8988T (cell line): ENCODE measurements around the gene RETREG3.
A peak's percentile ranks its signal among the peaks of the same experiment; 100 is the strongest.
"Not testable (repeated sequence)": the region's sequence is repeated elsewhere in the genome, so short reads cannot be mapped to it uniquely, and the experiment has no call there.

ENCODE experiments used
- DNase-seq: peaks from one replicate; pipeline ENCODE4 v3.0.0; 2011

The RETREG3 gene

DNA sequence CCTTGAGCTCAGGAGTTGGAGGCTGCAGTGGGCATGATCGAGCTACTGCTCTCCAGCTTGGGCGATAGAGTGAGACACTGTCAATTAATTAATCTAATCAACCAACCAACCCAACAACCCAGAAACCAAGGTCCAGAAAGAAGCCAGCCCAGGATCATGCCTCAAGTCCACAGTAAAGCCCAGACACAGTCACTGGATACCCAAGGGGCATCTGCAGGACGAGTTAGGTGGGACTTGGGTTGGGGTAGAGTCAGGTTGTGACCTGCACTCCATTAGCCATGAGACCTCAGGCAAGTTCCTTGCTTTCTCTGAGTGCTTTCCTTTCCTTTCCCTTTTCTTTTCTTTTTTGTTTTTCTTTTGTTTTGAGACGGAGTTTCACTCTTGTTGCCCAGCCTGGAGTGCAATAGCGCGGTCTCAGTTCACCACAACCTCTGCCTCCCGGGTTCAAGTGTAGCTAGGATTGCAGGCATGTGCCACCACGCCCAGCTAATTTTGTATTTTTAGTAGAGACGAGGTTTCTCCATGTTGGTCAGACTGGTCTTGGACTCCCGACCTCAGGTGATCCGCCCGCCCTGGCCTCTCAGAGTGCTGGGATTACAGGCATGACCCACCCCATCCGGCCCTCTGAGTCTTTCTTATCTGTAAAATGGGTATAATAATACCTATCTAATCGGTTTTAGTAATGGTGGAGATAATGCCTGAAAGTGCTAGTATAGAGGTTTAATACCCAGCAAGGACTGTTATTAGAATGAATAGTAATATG lies 60.0 kb downstream of the RETREG3 start:
- no peak for DNase-seq

- no peak for DNase-seq
Measured at GRCh38 chr17:42548070-42548837, 60.9 kb downstream of the RETREG3 start.

- no peak for DNase-seq
Measured at GRCh38 chr17:42547698-42548069, 61.5 kb downstream of the RETREG3 start.

GRCh38 chr17:42547001-42547461 lies 62.1 kb downstream of the RETREG3 start:
- no peak for DNase-seq

DNA sequence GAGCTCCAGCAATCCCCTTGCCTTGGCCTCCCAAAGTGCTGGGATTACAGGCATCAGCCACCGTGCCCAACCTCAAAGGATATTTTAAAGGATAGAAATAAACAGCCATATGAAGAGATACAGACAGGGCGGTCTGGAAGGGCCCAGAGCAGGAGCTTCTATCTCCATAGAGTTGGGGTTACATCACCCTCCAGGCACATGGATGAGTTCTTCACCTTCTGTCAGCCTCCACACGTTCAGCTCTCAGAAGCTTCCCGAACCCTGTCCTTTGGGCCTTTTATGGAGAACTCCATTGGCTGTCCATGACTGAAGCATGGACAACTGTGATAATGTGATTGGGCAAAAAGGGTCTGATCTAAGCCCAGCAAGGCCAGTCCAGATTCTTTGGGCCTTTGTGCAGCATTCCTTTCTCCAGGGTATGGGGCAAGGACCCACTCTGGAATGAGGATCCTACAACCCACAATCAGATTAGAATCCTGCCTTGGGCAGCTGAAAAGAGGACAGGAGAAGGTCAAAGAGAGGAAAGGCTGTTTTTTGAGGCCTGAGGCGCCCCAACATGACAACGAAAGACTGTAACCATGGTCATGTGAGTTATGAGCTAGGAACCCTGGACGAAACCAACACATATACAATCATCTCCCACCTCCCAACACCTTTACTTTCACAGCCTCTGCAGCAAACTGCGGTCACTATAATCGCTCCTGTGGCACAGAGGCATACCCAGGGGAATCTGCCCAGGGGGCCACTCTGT lies 63.2 kb downstream of the RETREG3 start:
- DNase-seq, result not testable (repeated sequence)

GRCh38 chr17:42544874-42545283 lies 64.3 kb downstream of the RETREG3 start:
- no peak for DNase-seq

GRCh38 chr17:42543190-42544079 lies 65.7 kb downstream of the RETREG3 start:
- DNase-seq, result no peak

- no peak for DNase-seq
Measured at GRCh38 chr17:42541041-42541833, 67.9 kb downstream of the RETREG3 start.

DNA sequence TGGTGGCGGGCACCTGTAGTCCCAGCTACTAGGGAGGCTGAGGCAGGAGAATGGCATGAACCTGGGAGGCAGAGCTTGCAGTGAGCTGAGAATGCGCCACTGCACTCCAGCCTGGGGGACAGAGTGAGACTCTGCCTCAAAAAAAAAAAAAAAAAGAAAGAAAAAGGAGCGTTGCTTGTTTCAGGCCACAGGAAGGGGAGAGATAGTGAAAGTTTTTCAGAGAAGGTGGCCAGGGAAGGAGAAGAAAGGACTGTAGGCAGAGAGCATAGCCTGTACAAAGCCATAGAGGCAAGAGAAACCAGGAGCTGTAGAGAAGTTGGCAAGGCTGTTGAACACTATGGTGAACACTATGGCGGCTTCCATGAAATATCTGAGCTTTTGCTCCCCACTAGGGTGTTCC lies 68.6 kb downstream of the RETREG3 start:
- not testable (repeated sequence) for DNase-seq

DNA sequence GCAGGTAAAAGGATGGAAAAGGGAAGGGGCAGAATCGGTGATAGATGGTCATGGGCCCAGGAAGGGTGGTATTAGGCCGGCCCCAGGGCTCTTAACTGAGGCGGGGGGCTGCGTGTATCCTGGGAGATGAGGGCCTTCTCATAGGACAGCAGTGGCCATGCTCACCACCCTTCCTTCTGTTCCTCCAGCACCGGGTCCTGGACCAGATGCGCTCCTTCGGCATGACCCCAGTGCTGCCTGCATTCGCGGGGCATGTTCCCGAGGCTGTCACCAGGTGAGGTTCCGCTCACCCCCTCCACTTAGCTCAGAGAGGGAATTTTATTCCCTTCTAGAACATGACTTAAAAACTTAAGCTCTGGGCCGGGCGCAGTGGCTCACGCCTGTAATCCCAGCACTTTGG lies 70.7 kb downstream of the RETREG3 start:
- DNase-seq, result no peak

DNA sequence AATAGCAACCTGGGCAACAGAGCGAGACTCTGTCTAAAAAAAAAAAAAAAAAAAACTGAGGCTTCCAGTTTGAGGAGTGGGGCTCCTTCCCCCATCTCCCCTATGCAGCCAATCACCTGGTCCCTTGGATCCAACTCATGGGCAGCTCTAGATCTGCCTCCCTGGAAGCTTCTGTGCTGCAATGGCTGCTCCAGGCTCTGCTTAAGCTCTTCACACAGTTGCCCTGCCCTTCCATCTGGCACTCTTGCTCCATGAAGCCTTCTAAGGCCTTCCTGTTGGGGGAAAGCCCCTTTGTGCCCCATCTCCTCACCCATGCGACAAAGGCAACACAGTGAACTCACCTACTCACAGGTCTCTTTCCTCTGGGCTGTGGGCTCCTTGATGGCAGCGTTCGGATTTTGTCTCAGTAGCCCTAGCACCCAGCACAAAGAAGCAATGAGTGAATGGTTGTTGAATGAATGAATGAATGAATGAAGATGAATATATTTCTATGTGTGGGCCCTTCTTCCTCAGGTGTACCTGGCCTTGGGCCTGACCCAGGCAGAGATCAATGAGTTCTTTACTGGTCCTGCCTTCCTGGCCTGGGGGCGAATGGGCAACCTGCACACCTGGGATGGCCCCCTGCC lies 71.2 kb downstream of the RETREG3 start:
- no peak for DNase-seq

GRCh38 chr17:42537156-42537805 lies 71.9 kb downstream of the RETREG3 start:
- no peak for DNase-seq

DNA sequence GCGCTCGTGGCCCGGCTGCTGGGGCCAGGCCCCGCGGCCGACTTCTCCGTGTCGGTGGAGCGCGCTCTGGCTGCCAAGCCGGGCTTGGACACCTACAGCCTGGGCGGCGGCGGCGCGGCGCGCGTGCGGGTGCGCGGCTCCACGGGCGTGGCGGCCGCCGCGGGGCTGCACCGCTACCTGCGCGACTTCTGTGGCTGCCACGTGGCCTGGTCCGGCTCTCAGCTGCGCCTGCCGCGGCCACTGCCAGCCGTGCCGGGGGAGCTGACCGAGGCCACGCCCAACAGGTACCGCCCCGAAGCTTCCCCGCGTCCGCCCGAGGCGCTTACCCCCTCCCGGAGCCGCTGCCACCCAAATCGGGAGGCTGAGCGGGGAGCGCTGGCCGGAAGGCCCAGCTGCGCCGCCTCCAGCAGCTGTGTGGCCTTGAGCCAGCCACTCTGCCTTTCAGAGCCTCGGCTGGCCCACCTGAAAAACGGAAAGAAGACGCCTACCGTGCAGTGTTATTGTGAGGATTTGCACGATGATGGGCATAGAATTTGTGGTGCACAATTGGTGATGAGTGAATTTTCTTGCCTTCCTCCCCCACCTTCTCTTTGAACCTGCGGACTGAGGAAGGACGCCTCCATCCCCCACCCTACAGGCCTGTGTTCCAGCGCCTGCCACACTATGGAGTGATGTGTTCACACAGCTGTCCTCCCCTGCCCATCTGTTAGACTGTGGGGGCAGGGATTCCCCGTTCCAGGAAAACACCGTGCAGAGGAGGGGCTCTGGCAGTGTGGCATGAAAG lies 72.6 kb downstream of the RETREG3 start:
- peak; percentile 90 for DNase-seq

GRCh38 chr17:42536048-42536371 lies 73.2 kb downstream of the RETREG3 start, which contains the start of gene NAGLU:
NAGLU (plus strand) TSS chr17:42536241; CDS start chr17:42536273, 32 bp downstream.
- DNase-seq, result peak; percentile 96

DNA sequence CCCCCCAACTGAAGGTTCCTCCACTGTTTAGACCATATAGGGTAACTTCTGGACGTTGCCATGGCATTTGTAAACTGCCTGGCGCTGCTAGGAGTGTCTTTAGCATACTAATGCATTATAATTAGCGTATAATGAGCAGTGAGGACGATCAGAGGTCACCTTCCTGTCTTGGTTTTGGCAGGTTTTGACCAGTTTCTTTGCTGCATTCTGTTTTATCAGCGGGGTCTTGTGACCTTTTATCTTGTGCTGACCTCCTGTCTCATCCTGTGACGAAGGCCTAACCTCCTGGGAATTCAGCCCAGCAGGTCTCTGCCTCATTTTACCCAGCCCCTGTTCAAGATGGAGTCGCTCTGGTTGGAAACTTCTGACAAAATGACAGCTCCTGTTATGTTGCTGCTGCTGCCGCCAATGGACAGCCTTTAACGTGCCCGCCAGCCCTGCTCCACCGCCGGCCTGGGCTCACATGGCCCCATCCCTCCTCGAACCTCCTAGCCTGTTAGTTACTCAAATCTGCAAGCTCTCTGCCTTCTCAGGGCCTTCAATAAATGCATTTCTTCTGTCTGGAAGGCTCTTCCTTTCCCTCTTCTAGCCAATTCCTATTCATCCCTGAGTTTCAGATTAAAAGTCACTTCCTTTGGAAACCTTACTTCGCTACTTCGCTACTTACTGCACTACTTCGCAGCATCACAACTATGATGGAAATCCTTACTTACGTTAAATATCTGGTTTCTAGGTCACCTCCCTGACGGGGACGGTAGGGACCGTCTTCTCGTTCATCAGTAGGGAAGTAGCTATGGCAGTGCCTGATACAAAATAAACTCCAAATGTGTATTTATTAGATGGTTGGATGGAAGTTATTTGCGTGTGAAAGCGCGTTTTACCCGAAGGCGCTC lies 73.8 kb downstream of the RETREG3 start:
- DNase-seq, result no peak

DNA sequence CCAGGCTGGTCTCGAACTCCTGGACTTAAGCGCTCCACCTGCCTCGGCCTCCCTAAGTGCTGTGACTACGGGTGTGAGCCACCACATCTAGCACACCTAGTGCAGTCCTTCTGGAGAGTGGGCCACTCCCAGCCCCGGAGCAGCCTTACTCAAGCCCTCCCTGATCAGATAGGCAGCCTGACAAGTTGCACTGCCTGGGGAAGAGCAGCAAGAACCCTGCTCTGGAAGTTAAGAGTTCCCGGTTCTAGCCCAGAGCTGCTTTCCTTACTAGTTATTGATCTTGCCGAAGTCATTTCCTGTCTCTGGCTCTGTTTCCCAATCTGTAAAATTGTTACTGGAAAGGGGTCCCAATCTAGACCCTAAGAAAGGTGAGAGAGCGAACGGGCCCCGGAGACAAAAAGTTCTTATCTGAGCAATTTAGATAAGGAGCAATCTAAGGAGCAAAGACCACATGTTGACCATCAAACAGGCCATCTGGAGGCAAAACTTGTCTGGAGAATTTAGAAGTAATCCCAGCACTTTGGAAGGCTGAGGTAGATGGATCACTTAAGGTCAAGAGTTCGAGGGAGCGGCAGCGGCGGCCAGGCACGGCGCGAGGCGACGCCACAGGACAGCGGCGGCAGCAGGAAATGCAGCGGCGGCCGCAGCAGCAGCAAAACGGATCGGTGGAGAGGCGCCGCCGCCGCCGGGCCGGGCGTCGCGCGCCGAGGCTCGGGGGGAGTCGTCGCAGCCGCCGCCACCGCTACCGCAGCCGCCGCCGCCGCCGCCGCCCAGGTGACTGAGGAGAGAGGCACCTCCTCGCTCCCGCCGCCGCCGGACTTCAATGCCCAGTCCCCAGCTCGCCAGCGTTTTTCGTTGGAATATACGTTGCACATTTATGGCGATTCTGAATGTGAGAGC lies 77.5 kb downstream of the RETREG3 start:
- DNase-seq, result no peak

GRCh38 chr17:42530952-42531454 lies 78.2 kb downstream of the RETREG3 start:
- DNase-seq, result no peak
